HEK293 (cell line): ENCODE results near the gene SEMA6A.

Source experiments
- TCF7L2 ChIP-seq: IDR thresholded peaks from 2 replicates; pipeline ENCODE4 v1.6.1; 2011; ENCODE audit warnings: low read depth, mild to moderate bottlenecking, inconsistent platforms, low read length, moderate library complexity, borderline replicate concordance
- ZNF274 ChIP-seq, 2 experiments: fragments of 200-500 bp in 1 of 2; fragments of 450-650 bp in 1 of 2; sonication (Bioruptor generic) in 1 of 2; formaldehyde crosslinking in 1 of 2; IDR thresholded peaks; 2 replicates each; pipeline versions ENCODE4 v1.5.1 to v1.6.1; 2014 to 2016; ENCODE audit warnings: borderline replicate concordance in 1 of 2, inconsistent platforms in 1 of 2, low read length in 1 of 2, missing biosample characterization in 1 of 2, missing genetic modification characterization in 1 of 2
- ZNF324 ChIP-seq: fragments of 450-650 bp; formaldehyde crosslinking; IDR thresholded peaks from 2 replicates; pipeline ENCODE4 v1.5.1; 2016; ENCODE audit warnings: missing biosample characterization, missing genetic modification characterization
- ZNF555 ChIP-seq: fragments of 450-650 bp; formaldehyde crosslinking; conservative IDR thresholded peaks from 2 replicates; pipeline ENCODE4 v1.5.1; 2017; ENCODE audit warnings: missing biosample characterization, mild to moderate bottlenecking, missing genetic modification characterization, inconsistent platforms
- TF ChIP-seq, protein P1 (sequence below): fragments of 450-650 bp; formaldehyde crosslinking; IDR thresholded peaks from 2 replicates; pipeline ENCODE4 v1.5.1; 2016; ENCODE audit warnings: missing biosample characterization, missing genetic modification characterization
- TF ChIP-seq, protein P2 (sequence below): fragments of 450-650 bp; formaldehyde crosslinking; IDR thresholded peaks from 2 replicates; pipeline ENCODE4 v1.5.1; 2016; ENCODE audit warnings: missing biosample characterization, missing genetic modification characterization

DNA sequence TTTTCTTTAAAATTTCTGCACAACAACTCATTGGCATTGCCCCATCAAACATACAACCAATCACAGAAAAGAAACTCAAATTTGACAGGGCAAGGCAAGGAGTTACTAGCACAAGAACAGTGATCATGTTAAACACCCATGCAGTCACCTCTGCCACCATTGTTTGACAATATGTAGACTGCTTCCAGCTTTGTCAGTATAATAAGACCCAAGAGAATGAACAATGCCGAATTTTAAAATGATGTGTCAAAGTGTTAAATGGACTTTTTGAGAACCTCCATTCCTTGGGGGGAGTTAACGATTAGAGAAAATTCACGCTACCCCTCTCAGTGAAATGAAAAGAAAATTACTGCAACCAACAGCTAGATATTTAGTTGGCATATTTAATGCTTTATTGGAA, 109.2 kb downstream of the SEMA6A start:
- TF ChIP-seq, protein P1, sequence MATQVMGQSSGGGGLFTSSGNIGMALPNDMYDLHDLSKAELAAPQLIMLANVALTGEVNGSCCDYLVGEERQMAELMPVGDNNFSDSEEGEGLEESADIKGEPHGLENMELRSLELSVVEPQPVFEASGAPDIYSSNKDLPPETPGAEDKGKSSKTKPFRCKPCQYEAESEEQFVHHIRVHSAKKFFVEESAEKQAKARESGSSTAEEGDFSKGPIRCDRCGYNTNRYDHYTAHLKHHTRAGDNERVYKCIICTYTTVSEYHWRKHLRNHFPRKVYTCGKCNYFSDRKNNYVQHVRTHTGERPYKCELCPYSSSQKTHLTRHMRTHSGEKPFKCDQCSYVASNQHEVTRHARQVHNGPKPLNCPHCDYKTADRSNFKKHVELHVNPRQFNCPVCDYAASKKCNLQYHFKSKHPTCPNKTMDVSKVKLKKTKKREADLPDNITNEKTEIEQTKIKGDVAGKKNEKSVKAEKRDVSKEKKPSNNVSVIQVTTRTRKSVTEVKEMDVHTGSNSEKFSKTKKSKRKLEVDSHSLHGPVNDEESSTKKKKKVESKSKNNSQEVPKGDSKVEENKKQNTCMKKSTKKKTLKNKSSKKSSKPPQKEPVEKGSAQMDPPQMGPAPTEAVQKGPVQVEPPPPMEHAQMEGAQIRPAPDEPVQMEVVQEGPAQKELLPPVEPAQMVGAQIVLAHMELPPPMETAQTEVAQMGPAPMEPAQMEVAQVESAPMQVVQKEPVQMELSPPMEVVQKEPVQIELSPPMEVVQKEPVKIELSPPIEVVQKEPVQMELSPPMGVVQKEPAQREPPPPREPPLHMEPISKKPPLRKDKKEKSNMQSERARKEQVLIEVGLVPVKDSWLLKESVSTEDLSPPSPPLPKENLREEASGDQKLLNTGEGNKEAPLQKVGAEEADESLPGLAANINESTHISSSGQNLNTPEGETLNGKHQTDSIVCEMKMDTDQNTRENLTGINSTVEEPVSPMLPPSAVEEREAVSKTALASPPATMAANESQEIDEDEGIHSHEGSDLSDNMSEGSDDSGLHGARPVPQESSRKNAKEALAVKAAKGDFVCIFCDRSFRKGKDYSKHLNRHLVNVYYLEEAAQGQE = no peak
- no peak for TF ChIP-seq TCF7L2
- TF ChIP-seq, protein P2, sequence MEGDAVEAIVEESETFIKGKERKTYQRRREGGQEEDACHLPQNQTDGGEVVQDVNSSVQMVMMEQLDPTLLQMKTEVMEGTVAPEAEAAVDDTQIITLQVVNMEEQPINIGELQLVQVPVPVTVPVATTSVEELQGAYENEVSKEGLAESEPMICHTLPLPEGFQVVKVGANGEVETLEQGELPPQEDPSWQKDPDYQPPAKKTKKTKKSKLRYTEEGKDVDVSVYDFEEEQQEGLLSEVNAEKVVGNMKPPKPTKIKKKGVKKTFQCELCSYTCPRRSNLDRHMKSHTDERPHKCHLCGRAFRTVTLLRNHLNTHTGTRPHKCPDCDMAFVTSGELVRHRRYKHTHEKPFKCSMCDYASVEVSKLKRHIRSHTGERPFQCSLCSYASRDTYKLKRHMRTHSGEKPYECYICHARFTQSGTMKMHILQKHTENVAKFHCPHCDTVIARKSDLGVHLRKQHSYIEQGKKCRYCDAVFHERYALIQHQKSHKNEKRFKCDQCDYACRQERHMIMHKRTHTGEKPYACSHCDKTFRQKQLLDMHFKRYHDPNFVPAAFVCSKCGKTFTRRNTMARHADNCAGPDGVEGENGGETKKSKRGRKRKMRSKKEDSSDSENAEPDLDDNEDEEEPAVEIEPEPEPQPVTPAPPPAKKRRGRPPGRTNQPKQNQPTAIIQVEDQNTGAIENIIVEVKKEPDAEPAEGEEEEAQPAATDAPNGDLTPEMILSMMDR = no peak
- TF ChIP-seq ZNF274 (IDR thresholded peaks at IDR 0.05; ENCODE audit: low read length) = no peak
- TF ChIP-seq ZNF274 (tag by site-specific recombination; IDR thresholded peaks at IDR 0.05; ENCODE audit: borderline replicate concordance) = no peak
- TF ChIP-seq ZNF324 (tag by site-specific recombination) = no peak
- TF ChIP-seq ZNF555 (tag by site-specific recombination) = no peak
